ENCODE results near the gene B3GAT1.

Gene B3GAT1

DNA sequence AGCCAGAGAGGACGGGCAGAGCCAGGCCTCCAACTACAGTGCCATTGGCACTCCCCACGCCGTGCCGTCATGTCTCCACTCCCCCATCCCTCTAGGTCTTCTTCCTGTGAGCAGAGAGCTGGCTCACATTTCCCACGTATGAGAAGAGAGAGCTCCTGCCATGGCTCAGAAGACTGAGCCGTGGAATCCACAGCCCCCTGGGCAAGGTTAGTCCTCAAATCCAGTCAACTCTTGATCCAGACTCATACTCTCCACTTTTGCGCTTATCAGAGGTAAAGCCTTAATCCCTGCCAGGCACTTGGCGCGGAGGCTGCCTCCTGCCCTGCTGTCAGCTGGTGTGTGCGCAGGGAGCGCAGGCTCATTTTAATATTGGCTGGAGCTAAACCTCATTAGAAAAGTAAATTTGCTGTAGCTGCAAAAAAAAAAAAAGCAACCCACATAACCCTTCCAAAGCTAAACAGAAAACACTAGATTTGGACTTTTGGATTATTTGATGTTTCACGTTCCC lies 4.7 kb downstream of the B3GAT1 start:
- no peak for DNase-seq

DNA sequence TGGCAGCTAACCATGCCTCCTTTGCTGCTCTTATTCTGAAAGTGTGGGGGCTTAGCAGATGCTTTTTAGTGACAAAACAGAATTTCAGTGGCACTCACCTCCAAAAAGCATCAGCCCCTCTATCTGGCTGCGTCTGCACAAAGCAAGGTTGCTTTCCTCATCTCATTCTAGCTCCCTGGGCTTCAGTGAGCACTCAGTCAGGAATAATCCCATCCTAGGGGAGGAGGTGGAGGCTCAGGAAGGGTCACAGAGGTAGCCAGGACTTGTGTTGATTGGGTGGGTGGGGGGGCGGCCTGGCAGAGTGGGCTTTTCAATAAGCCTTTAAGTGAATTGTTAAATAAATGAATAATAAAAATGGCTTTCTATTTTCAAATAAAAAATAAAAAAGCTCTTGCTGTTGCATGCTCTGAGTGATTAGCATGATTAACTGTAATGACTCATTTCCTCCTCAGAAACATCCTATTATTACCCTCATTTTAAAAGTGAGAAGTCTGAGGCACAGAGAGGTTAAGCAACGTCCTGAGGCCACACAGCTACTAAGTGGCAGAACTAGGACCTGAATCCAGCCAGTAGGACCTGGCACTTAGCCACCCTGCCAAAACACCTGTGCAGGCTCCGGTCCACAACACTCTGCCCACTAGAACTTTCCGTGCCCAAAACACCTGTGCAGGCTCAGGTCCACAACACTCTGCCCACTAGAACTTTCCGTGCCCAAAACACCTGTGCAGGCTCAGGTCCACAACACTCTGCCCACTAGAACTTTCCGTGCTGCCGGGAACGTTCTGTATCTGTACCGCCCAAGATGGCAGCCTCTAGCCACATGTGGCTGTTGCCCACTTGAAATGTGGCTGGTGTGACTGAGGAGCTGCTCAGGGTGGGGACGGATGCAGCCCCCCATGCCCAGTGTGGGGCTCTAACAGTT lies 5.5 kb downstream of the B3GAT1 start:
- no peak for DNase-seq

DNA sequence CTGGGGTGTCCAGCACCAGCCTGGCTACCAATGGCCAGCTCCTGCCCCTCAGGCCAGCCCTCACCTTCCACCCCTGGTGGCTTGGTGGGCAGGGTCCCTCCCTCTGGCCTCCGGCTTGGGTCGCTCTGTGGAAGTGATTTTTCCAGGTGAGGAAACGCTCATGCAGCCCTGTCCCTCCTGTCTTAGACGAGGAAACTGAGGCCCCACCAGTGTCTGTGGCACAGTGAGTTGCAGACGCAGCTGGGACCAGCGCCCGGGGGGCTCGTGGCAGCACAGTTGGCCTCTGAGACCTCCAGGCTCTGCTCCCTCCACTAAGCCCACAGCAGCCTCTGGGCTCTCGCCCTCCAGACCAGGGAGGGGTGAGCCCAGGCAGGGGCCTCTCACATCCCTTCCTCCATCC lies 6.2 kb downstream of the B3GAT1 start:
- no peak for DNase-seq

DNA sequence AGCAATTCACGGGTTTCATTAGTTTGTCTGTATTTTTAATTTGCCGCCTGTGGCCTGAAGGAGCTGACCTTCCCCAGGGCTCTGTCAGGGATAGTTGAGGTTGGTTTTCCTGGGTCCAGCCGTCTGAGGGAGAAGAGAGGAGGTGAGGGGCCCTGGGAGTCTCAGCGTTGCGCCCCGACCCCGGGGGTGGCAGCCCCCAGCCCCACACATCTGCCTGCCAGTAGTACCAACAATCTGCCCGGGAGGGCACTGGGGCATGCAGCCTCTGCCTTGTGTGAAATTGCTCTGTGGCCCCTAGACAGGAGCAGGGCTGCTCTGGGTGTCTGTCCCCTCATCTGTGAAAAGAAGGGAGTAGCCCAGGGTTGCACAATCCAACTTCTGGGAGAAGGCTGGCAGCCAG lies 6.6 kb downstream of the B3GAT1 start:
- DNase-seq, result no peak

DNA sequence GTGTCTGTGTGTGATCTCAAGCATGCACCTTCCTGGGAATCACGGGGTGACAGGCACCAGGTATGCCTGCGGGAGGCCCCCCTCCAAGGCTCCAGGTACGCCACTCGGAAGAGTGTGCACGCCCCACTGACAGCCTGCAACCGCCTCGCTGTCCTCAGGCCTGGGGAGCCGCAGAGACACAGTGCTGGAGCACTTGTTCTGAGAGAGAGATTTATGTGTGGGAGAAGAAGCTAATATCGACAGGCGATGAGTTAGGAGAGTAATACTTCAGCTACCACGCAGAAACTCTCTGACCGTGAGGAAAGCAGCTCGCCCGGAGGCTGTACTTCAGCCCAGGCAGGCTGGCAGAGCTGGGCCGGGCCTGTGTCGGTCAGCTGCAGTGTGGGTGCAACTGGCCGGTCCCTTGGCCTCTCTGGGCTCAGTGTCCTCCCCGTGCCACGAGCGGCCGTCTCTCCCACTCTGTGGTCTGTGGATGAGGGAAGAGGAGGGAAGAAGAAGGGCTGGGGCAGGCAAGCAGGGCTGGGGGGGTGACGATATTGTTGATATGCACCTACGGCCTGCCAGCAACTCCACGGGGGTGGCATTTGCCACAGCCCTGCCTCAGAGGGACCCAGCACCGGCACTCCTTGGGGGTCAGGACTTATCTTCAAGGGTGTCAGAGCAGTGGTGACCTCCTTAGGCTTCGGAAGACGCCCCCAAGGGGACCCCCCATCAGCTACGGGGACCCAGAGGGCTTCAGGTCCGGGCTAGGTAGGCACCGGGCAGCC lies 7.3 kb downstream of the B3GAT1 start:
- DNase-seq, result no peak

DNA sequence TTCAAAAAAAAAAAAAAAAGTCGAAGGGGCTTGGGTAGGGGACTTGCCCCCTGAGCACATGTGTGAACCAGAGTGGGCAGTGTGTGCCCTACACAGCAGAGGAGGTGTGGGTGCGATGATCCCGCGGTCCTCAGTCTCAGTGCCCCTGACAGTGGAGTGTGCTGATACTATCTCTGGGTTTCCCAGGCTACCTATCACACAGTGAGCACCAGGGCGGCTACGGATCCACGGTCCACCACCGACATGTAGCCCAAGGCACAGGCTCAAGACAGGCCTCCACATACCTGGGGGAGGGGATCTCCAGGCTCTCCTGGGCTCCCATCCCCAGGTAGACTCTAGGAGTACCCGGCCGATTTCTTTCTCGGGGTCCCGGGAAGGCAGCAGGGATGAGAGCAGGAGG lies 9.1 kb downstream of the B3GAT1 start:
- DNase-seq, result no peak

DNA sequence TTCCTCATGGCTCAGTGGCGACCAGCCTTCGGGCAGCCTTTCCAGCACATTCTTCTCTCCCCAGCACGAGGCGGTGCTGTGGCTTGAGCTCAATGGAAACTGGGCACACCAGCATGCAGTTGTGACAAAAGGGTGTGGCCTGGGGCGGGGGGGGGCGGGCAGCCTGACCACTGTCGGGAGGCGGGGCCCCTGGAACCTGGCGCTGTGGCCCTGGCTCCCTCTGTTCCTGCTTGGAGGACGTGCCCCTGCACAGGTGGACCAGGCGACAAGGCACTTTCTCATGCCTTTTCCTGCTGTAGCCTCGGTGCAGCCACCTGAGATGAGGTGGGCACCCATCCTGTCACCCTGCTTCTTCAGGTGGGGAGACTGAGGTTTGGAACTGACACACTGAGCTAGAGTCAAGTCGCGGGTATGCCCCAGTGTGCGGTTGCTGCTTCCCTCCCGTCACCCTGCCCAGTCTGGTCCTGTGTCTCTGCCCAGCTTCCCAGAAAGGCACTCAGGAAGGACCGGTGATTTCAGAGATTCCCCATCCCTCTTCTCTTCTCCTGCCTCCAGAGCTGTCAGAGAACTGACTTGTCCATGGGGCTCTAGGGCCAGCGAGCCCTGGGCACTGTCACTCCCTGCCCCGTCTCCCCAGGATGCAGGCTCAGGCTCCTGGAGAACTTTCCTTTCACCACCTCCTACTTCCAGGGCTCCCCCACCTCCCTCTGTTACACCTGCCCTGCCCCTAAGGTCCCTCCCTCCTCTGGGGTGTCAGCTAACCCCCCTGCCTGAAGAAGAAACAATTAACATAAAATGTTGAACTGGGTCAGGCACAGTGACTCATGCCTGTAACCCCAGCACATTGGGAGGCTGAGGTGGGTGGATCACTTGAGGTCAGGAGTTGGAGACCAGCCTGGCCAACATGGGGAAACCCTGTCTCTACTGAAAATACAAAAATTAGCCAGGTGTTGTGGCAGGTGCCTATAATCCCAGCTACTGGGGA lies 9.9 kb downstream of the B3GAT1 start:
- DNase-seq, result no peak

DNA sequence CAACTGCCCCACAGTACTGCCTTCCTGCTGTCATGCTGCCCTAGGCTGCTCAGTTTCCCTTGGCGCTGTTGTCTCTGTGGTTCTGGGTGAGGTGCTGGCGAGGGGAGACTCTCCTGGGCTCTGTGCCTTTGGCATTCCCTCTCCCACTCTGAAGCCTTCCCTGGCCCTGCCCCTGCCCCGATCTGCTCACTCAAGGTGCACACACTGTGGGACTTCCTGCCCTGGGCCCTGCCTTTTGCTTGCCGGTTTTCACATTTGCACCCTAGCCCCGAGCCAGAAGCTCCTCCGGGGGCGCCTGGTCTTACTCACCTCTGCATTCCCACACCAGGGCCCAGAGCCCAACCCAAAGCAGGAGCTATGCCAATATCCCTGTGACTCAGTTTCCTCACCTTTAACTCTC lies 12.0 kb downstream of the B3GAT1 start:
- DNase-seq, result no peak

DNA sequence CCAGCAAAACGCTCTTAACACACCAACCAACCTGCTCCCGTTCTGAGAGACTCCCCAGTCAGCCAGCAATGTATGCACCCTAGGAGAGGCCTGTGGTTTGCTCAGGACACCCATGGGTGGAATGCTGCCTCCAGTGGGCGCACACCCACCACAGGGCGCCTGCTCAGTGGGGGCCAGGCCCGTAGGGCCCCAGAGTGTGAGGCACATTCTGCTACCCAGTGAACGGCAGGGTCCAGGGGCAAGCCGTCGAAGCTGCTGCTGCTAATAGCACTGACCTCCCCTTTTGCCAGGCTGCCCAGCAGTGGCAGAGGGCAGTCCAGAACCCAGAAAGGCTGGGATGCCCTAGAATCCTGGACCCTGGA lies 12.8 kb downstream of the B3GAT1 start:
- DNase-seq, result no peak

DNA sequence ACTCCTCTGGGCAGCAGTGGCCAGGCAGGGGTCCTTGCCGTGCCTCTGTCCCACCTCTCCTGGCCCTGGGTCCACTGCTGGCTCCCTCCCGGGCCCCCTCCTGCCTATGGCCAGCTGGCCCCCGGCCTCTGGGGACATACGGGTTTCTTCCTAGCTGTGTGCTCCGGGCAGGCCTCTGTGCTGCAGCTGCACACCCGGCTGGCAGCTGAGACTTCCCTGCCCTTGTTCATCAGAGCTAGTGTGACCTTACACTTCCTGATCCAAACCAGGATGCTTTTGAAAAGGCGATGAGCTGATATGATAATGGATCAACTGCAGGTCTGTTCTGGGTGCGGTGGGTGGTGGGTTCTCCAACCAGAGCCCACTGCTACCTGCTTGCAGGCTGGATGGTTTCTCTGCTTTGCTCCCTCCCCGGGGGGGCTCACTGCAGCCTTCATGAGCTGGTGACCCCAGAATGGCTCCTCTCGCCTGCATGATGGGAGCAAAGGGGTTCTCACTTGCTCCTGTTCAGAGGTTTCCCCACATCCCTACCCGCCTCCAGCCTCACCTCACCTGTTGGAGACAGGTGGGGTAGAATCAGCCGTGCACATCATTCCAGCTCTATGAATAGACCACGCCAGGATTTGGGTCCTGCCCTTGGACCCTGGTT lies 13.3 kb downstream of the B3GAT1 start:
- DNase-seq, result no peak

DNA sequence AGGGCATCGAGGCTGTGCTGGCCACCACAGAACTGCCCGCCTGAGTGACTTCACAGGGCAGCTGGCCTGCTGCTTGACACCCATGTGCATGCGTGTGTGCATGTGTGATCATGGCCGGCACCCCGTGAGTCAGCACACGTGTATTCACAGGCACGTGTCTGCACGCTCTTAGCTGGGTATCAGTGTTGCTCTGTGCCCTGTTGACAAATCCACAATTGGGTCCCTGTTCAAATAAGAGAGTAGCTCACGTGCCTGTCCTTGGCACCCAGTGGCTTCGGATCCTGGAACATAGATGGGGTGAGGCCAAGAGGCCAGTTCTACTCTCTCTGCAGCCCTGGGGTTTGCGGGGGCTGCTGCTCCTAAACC lies 14.0 kb downstream of the B3GAT1 start:
- no peak for DNase-seq

DNA sequence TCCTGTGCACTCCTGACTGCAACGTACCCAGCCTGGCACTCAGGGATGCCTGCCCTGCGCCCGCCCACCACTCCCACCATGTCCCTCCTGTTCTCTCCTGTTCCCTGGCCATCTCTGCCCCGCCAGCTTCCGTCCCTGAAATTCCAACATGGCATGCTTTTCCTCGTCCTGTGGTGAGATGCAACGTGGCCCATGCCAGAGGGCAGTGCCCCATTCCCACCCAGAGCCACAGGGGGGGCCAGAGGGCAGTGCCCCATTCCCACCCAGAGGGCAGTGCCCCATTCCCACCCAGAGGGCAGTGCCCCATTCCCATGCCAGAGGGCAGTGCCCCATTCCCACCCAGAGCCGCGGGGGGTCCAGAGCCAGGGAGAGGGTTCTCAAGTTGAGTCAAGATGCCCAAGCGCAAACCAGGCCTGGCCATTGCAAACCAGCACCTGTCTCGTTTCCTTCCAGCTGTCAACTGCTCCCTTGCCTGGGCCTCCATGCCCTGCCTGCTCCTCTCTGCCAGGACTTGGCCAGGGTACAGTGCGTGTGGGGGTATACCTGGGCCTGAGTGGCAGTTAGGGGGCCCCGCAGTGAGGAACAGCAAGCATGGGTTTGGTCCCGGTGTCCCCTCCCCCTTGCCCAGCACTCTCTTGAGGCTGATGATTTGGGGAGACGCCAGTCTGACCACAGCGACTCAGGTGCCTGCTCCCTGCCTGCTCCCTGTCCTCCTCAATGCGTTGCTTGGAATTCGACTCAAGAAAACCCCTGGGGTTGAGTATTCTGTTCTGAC lies 14.6 kb downstream of the B3GAT1 start:
- DNase-seq, result no peak

DNA sequence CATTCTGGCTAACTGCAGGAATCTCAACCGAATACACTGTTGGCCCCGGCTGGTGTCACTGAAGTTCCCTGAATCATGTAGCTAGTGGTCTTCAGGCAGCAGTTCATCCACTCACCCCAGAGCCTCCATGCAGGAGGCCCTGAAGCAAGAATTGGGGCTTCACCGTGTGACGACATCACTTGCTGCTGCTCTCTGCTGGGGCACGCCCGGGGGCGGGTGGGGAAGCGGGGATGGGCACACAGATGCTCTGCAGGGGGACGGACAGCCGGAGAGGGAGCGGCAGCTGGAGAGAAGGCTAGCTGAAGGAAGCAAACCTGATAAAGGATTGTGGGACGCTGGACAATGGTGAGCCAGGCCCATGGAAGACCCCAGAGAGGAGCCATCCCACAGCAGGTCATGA lies 17.0 kb downstream of the B3GAT1 start:
- DNase-seq, result no peak

DNA sequence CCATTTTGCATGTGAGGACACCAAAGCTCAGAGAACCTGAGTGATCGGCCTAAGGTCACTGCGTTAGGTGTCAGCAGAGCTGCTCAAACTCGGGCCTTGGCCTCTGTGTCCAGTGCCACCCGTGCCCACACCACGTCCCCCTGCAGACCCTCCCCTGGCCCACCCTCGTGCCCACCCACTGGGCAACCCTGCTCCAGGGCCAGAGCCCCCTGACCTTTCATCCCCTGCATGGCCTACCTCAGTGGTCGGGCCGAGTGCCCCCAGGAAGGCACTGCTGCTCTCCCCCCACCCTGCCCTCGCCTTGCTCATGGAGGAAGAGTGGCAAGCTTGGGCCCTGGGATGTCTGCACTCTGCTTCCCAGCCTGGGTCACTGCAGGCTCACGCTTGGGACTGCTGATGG lies 17.7 kb downstream of the B3GAT1 start:
- no peak for DNase-seq

DNA sequence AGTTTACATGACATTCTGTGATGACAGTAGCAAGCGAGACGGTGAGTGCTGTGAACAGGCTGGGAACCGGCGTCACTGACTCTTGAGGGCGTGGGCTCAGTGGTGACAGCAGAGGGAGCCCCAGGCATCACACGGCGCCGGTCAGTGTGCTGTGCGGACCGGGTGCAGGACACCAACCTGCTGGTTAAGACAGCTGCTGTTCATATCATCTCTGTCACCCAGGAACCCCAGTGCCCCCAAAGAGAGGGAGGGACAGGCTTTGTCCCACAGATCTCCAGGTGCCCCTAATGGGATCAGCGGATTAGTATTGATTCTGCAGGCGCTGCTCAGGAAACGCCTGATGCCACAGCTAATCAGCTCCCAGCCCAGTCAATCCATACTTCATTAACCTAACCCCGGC lies 18.4 kb downstream of the B3GAT1 start:
- DNase-seq, result no peak

DNA sequence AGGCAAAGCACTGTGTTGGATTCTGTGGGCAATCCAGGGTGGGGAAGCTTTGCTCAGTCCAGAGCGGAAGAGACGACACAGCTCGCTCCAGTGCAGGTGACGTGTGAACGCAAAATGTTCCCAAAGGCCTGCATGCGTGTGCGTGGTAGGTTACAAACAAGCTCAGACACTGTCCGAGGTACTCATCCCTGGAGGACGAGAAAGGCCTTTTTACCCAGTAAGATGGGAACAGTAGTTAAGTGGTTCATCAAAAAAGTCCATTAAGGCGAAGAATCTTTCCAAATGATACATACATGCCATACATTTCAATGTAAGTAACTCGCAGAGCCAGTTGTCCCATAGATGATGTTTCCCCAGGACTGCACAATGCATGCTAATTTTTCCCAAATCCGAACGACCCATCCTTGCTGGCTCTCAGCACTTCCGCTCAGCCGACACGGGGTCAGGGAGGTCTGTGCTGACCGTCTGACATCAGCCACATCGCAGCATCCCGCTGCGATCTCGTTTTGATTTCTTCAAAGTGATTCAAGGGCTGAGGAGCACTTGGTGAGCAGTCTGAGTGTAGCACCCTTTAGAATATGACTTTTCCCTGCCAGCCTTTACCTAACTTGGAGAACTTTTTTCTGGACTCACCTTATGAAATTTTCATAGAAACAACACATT lies 19.0 kb downstream of the B3GAT1 start:
- no peak for DNase-seq

DNA sequence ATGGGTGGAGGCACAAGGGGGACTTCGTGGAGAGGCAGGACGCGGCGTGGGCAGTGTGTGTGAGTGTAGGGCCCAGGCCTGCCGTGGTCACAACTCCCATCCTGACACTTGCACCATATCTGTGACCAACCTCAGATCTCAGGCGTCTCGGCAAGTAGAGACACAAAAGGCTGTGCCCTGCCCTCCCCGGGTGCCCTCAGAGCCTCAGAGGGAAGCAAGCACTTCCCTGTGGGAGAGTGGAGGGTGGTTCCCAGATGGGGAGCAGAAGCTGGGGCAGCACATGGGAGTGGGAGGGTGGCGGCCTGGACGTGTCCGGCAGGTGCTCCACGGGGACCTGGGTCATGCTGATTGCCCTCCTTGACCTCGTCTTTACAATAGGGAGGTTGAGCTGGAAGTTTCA lies 20.4 kb downstream of the B3GAT1 start:
- DNase-seq, result no peak

DNA sequence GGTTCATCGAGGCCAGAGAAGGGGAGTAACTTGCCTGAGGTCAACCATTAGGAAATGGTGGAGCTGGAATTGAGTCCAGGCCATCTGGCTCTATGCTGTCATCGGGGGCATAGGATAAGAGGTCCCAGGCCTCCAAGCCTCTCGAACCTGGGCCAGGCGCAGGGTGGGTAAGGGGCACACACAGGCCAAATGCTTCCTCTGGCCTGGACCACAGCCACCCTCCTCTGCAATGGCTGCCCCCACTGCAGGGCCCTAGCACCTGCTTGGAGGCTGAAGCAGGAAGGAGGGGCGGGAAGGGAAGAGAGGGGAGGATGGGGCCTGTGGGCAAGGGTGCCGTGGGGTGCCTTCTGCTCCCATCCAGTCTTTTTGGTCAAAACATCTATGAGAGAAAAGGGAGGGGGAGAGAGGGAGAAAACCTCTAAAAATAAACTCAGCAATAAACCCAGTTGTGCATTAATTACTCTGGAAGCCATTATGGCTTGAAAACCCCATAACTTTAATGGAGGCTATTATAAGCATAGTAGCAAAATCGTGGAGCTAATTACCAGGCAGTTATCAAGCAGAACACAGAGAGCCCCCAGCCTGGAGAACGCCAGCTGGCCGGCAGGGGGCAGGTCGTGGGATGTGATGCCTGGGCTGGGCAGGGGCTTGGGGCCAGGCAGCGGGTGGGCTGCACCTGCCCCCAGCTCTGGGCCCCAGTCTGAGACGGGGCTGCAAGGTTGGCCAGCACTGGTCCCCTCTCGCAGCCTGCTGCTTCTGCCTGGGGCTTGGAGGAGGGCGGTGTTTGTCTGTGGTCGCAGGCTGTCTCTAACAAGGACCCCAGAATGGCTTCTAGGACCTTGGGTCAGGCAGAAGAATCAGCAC lies 21.1 kb downstream of the B3GAT1 start:
- DNase-seq, result no peak

DNA sequence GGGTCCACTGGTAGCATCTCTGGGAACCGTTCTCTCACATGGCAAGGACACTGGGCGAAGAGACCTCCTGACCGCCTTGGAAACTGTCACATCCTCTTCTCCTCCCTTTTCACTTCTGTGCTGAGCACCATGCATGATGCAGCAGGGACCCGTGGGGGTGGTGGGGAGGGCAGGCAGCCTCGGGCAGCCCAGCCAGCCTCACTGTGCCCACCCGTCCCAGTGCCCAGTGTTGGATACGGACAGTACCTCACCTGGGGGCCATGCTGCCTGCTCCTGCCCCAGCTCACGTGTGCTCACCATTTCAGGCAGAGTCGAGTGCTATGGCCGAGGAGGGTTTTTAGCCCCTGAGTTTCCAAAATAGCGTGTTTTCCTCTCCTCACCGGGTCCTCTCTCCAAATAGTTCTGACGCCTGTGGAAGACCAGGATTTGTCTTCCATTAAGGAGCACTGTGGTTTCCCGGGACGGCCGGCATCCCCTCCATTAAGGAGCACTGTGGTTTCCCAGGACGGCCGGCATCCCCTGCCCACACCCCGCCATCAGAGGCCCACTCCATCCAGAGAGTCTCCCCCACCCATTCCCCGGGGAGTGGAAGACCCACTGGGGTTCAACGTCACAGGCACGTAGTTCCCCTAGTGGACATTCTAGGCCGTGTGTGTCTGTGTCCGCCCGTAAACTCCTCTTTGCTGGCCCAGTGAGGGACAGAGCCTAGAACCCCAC lies 22.4 kb downstream of the B3GAT1 start:
- DNase-seq, result no peak

All from stimulated activated CD8-positive, alpha-beta memory T cell treated with anti-CD3 and anti-CD28 coated beads, Interleukin-4, amount 100 ng/mL, for 48 hours (primary cell).